SU-DHL-6 (cell line): Measurements from ENCODE around the gene PEX12.

Experiments
- EZH2phosphoT487 ChIP-seq: fragments of 200-600 bp; sonication (generic), shearing (Covaris generic); conservative IDR thresholded peaks from 2 replicates; pipeline ENCODE4 v1.6.1; 2018; ENCODE audit warnings: mild to moderate bottlenecking, antibody characterized with exemption, low read length, moderate library complexity, mixed read lengths
- TF ChIP-seq, protein P1 (sequence below): fragments of 200-600 bp; sonication (generic); IDR thresholded peaks from one replicate; pipeline ENCODE4 v1.5.1; 2017; ENCODE audit warnings: antibody characterized with exemption, mild to moderate bottlenecking, low read length, moderate library complexity; ENCODE audit not compliant: insufficient read depth, poor library complexity, severe bottlenecking

DNA sequence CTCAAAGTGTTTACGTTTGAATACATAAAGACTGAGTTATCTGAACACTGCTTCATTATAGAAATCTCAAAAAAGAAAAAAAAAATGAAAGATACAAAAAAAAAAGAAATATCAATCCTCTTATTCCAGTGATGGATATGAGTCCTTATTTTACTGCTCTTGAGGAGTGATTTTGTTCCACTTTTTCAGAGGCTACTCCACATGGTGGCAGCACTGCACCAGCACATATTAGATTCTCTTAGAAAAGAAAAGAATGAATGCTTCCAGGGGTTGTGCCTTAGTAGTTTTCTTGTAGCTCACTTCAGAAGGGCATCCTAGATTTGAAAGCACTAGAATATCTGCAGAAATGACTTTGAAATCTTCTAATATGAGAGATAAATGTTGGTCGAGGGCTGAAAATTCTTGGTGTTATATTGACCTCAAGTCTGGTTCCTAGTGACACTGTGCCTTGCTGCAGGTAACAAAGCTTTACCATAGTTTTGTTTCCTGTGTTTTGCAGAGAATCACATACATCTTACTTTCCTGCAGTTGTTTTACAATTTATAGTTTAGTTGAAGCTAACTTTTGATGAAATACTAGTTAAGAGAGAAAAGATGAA is 34.7 kb upstream of the PEX12 start:
- TF ChIP-seq, protein P1, sequence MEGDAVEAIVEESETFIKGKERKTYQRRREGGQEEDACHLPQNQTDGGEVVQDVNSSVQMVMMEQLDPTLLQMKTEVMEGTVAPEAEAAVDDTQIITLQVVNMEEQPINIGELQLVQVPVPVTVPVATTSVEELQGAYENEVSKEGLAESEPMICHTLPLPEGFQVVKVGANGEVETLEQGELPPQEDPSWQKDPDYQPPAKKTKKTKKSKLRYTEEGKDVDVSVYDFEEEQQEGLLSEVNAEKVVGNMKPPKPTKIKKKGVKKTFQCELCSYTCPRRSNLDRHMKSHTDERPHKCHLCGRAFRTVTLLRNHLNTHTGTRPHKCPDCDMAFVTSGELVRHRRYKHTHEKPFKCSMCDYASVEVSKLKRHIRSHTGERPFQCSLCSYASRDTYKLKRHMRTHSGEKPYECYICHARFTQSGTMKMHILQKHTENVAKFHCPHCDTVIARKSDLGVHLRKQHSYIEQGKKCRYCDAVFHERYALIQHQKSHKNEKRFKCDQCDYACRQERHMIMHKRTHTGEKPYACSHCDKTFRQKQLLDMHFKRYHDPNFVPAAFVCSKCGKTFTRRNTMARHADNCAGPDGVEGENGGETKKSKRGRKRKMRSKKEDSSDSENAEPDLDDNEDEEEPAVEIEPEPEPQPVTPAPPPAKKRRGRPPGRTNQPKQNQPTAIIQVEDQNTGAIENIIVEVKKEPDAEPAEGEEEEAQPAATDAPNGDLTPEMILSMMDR, result peak; percentile 49
- no peak for TF ChIP-seq EZH2phosphoT487
